ENCODE measurements around the gene MCM8.

Gene MCM8

GRCh38 chr20:5914859-5915258 lies 35.6 kb upstream of the MCM8 start:
- Histone ChIP-seq H3K4me3 (ENCODE audit: low read depth, low read length) (no peak overlapping the region), H3K9me3 (ENCODE audit: severe bottlenecking) (no peaks in the 10 kb centered on the region), H3K36me3 (peaks cover 28% of the 10 kb centered on the region), H3K27me3 (ENCODE audit: insufficient read depth, low read depth, severe bottlenecking) (no peaks in the 10 kb centered on the region), H3K27ac (no peak overlapping the region)
- no peak for DNase-seq
- TF ChIP-seq CTCF (IDR thresholded peaks at IDR 0.05; ENCODE audit: low read depth, low read length): no peak

- H3K36me3 ChIP-seq: peaks cover 52% of the 10 kb centered on the region
- no peak overlapping the region for H3K4me3 ChIP-seq (ENCODE audit: low read depth, low read length)
- no peak for DNase-seq
- no peak for TF ChIP-seq CTCF (IDR thresholded peaks at IDR 0.05; ENCODE audit: low read depth, low read length)
- no peak overlapping the region for H3K27ac ChIP-seq
- H3K9me3 ChIP-seq (ENCODE audit: severe bottlenecking): no peaks in the 10 kb centered on the region
- H3K27me3 ChIP-seq (ENCODE audit: insufficient read depth, low read depth, severe bottlenecking): no peaks in the 10 kb centered on the region
These were observed 31.4 kb upstream of the MCM8 start for GRCh38 chr20:5918856-5919625.

- no peak for TF ChIP-seq CTCF (IDR thresholded peaks at IDR 0.05; ENCODE audit: low read depth, low read length)
- Histone ChIP-seq H3K27ac (no peak overlapping the region), H3K9me3 (ENCODE audit: severe bottlenecking) (no peaks in the 10 kb centered on the region), H3K4me3 (ENCODE audit: low read depth, low read length) (no peak overlapping the region), H3K36me3 (peaks cover 58% of the 10 kb centered on the region), H3K27me3 (ENCODE audit: insufficient read depth, low read depth, severe bottlenecking) (no peaks in the 10 kb centered on the region)
- DNase-seq: no peak
These were observed 30.6 kb upstream of the MCM8 start for GRCh38 chr20:5919626-5920544.

GRCh38 chr20:5920581-5920980 lies 29.9 kb upstream of the MCM8 start:
- no peak for TF ChIP-seq CTCF (IDR thresholded peaks at IDR 0.05; ENCODE audit: low read depth, low read length)
- Histone ChIP-seq H3K27ac (no peak overlapping the region), H3K27me3 (ENCODE audit: insufficient read depth, low read depth, severe bottlenecking) (no peaks in the 10 kb centered on the region), H3K9me3 (ENCODE audit: severe bottlenecking) (no peaks in the 10 kb centered on the region), H3K4me3 (ENCODE audit: low read depth, low read length) (no peak overlapping the region), H3K36me3 (peaks cover 65% of the 10 kb centered on the region)
- peak; percentile 13 for DNase-seq

- Histone ChIP-seq H3K4me3 (ENCODE audit: low read depth, low read length) (no peak overlapping the region), H3K9me3 (ENCODE audit: severe bottlenecking) (no peaks in the 10 kb centered on the region), H3K27ac (no peak overlapping the region), H3K36me3 (peaks cover 48% of the 10 kb centered on the region), H3K27me3 (ENCODE audit: insufficient read depth, low read depth, severe bottlenecking) (no peaks in the 10 kb centered on the region)
- TF ChIP-seq CTCF (IDR thresholded peaks at IDR 0.05; ENCODE audit: low read depth, low read length): no peak
- no peak for DNase-seq
These were observed 27.0 kb upstream of the MCM8 start for GRCh38 chr20:5923493-5923892.

Data from WERI-Rb-1 (cell line).